Measurements from ENCODE around the gene MRPL10. TPM values are rescaled to one million over a fixed set of nuclear protein-coding genes. Genes with fewer than 3 reads are reported as not detected.

Gene MRPL10
- total and polyA plus RNA-seq, 2 of the 8 experiments (the other 6 are each of a cell fraction or from before 2014, with no cell fraction given): 85.3 to 214 TPM

GRCh38 chr17:47850373-47850691 is 19.0 kb upstream of the MRPL10 start:
- no peak overlapping the region for H2BK120ac ChIP-seq (replicated peaks; ENCODE audit: low read depth, low read length)
- H4K20me1 ChIP-seq (replicated peaks in 1 of 2; ENCODE audit: control insufficient read depth in 1 of 2, insufficient read depth in 2 of 2, low read length in 2 of 2): peaks cover 3 to 5% of the 10 kb centered on the region in 2 experiments
- no peak overlapping the region for H3K56ac ChIP-seq (replicated peaks; ENCODE audit: insufficient read length, low read depth, low read length)
- POLR2A ChIA-PET (ENCODE audit: partially characterized antibody): interaction anchor here (0.7 to 12.4 kb wide), 10 partner anchors 10 to 41 kb away, joined by 3 to 134 read pairs (median 4); partner anchors contain the start of genes LRRC46, MRPL10, SCRN2 and SP2
- H3K4me3 ChIP-seq (ENCODE audit: extremely low read depth in 1 of 4, insufficient read depth in 2 of 4, low read depth in 3 of 4, low read length in 4 of 4): peak overlapping the region; percentile 39 to 67 (median 63)
- H3K79me1 ChIP-seq (ENCODE audit: low read depth, low read length): no peaks in the 10 kb centered on the region
- no peak overlapping the region for H2BK12ac ChIP-seq (ENCODE audit: low read depth, low read length)
- DNase-seq (ENCODE audit: low read depth in 1 of 2, low spot score in 2 of 2) (no peak), FAIRE-seq (no peak)
- no peak overlapping the region for H3K23ac ChIP-seq (ENCODE audit: insufficient read length)
- no peaks in the 10 kb centered on the region for H3K36me3 ChIP-seq (ENCODE audit: control insufficient read depth in 2 of 4, insufficient read depth in 4 of 4, low read length in 3 of 4)
- H3K4me1 ChIP-seq (replicated peaks in 1 of 4; ENCODE audit: control insufficient read depth in 3 of 4, insufficient read depth in 4 of 4, low read length in 3 of 4): peaks cover 4 to 26% (median 15%) of the 10 kb centered on the region in 4 experiments
- no peak overlapping the region for H2BK20ac ChIP-seq (ENCODE audit: low read length)
- no peak overlapping the region for H4K91ac ChIP-seq (replicated peaks; ENCODE audit: insufficient read length, low read length)
- H3K9me3 ChIP-seq (ENCODE audit: insufficient read depth in 2 of 2, low read depth in 1 of 2, low read length in 1 of 2): no peaks in the 10 kb centered on the region
- CTCF ChIA-PET (ENCODE audit: partially characterized antibody): interaction anchor here (15.3 to 33.0 kb wide), 5 partner anchors 6 to 99 kb away, joined by 246 to 1206 read pairs (median 373); partner anchors contain the start of genes PNPO, PRR15L, SCRN2 and SP2
- H2BK15ac ChIP-seq (ENCODE audit: low read length): peak overlapping the region; percentile 40; the same call in 1 of the 2 replicates
- no peak overlapping the region for H3K4ac ChIP-seq (replicated peaks; ENCODE audit: insufficient read length, low read depth, low read length)
- peak overlapping the region; percentile 52; the same call in 1 of the 2 replicates for H2BK5ac ChIP-seq (ENCODE audit: low read depth, low read length)
- no peak overlapping the region for H3K27ac ChIP-seq (ENCODE audit: low read depth, low read length)
- H3K14ac ChIP-seq (ENCODE audit: insufficient read length): no peak overlapping the region
- H2AK5ac ChIP-seq (ENCODE audit: low read depth, low read length): no peak overlapping the region; the same call in 1 of the 2 replicates
- H3K18ac ChIP-seq (ENCODE audit: extremely low read depth, low read length): no peak overlapping the region
- no peaks in the 10 kb centered on the region for H3K79me2 ChIP-seq (ENCODE audit: control insufficient read depth in 1 of 2, insufficient read depth in 2 of 2, low read length in 2 of 2)
- H4K5ac ChIP-seq (ENCODE audit: insufficient read length, low read depth, low read length): no peak overlapping the region
- peaks cover 23% of the 10 kb centered on the region for H3K23me2 ChIP-seq (ENCODE audit: low read depth, low read length)
- peak overlapping the region; percentile 95 to 99 for H3K4me2 ChIP-seq (ENCODE audit: insufficient read depth in 1 of 2, low read depth in 2 of 2, low read length in 2 of 2)
- H3K27me3 ChIP-seq (replicated peaks in 1 of 4; ENCODE audit: control insufficient read depth in 3 of 4, extremely low read depth in 1 of 4, insufficient read depth in 3 of 4, low read length in 3 of 4): peaks cover 64 to 92% (median 89%) of the 10 kb centered on the region in 4 experiments
- H2AFZ ChIP-seq (ENCODE audit: low read length): no peak overlapping the region
- H3K9ac ChIP-seq (replicated peaks in 1 of 4; ENCODE audit: extremely low read depth in 1 of 4, low read depth in 3 of 4, low read length in 3 of 4): no peak overlapping the region
- 13% methylated on average over 9 of the region's 9 CpGs; no CpG with 5 or more reads in 1 of the 2 experiments for WGBS, 2 experiments (ENCODE audit: extremely low coverage in 1 of 2, insufficient coverage in 1 of 2, insufficient read length in 1 of 2, insufficient replicate concordance in 2 of 2, low coverage in 1 of 2, low lambda C conversion rate in 2 of 2, missing lambda C conversion rate in 1 of 2)
- H4K8ac ChIP-seq (ENCODE audit: extremely low read depth, insufficient read depth, low read length): no peak overlapping the region
- TF ChIP-seq SP2 (IDR thresholded peaks at IDR 0.05; ENCODE audit: low read length): no peak
- no peak for TF ChIP-seq TEAD4 (IDR thresholded peaks at IDR 0.05; ENCODE audit: low read depth, low read length)
- TF ChIP-seq RAD21 (IDR thresholded peaks at IDR 0.05 in 1 of 2, conservative IDR thresholded peaks at IDR 0.05 in 1 of 2; ENCODE audit: low read depth in 2 of 2, low read length in 2 of 2): no peak
- no peak for TF ChIP-seq KDM5A (IDR thresholded peaks at IDR 0.05; ENCODE audit: low read length)
- no peak for TF ChIP-seq SAP30 (IDR thresholded peaks at IDR 0.05; ENCODE audit: insufficient read depth, insufficient replicate concordance, low read length)
- TF ChIP-seq ASH2L (IDR thresholded peaks at IDR 0.05; ENCODE audit: low read length): no peak
- TF ChIP-seq, protein P1, sequence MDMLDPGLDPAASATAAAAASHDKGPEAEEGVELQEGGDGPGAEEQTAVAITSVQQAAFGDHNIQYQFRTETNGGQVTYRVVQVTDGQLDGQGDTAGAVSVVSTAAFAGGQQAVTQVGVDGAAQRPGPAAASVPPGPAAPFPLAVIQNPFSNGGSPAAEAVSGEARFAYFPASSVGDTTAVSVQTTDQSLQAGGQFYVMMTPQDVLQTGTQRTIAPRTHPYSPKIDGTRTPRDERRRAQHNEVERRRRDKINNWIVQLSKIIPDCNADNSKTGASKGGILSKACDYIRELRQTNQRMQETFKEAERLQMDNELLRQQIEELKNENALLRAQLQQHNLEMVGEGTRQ (IDR thresholded peaks at IDR 0.05; ENCODE audit: low read length): no peak
- no peak for TF ChIP-seq RXRA (IDR thresholded peaks at IDR 0.05; ENCODE audit: insufficient read depth, low read depth, low read length)
- peak; percentile 76; the same call in 1 of the 2 replicates for TF ChIP-seq SUZ12 (IDR thresholded peaks at IDR 0.05; ENCODE audit: low read length)
- TF ChIP-seq TBP (IDR thresholded peaks at IDR 0.05; ENCODE audit: low read depth, low read length): no peak
- no peak for TF ChIP-seq RBBP5 (IDR thresholded peaks at IDR 0.05; ENCODE audit: borderline replicate concordance, low read depth, low read length)
- peak; percentile 78 for TF ChIP-seq EZH2 (IDR thresholded peaks at IDR 0.05; ENCODE audit: low read depth, low read length, severe bottlenecking)

Measured in H1 (cell line).